Testis (tissue), 3 donors: ENCODE measurements around the gene PLB1. TPM values are rescaled to one million over a fixed set of nuclear protein-coding genes. Genes with fewer than 3 reads are reported as not detected.

Source experiments
- DNase-seq: peaks from one replicate; pipeline ENCODE4 v3.0.0-alpha.2; 2019
- H3K27ac ChIP-seq, 2 donors: fragments of 200-600 bp; sonication (generic); one replicate each; pipeline ENCODE4 v1.5.1; 2019
- H3K27me3 ChIP-seq: fragments of 200-600 bp; sonication (generic); one replicate; pipeline ENCODE4 v1.5.1; 2019
- H3K36me3 ChIP-seq: fragments of 200-600 bp; sonication (generic); one replicate; pipeline ENCODE4 v1.5.1; 2017; ENCODE audit warnings: low read depth; ENCODE audit errors: missing control alignments
- H3K4me1 ChIP-seq: fragments of 200-600 bp; sonication (generic); one replicate; pipeline ENCODE4 v1.5.1; 2019
- H3K4me3 ChIP-seq, 2 donors: fragments of 200-600 bp; sonication (generic); one replicate each; pipeline ENCODE4 v1.5.1; 2017 to 2019
- H3K9me3 ChIP-seq: fragments of 200-600 bp; sonication (generic); one replicate; pipeline ENCODE4 v1.5.1; 2017
- CTCF ChIP-seq, 3 experiments: fragments of 450-650 bp in 2 of 3; fragments of 200-600 bp in 1 of 3; sonication (generic) in 1 of 3; IDR thresholded peaks; one replicate each; pipeline ENCODE4 v1.5.1; 2016 to 2019; ENCODE audit warnings: antibody characterized with exemption in 3 of 3, mild to moderate bottlenecking in 2 of 3, moderate library complexity in 1 of 3
- POLR2A ChIP-seq: fragments of 450-650 bp; IDR thresholded peaks from one replicate; pipeline ENCODE4 v1.6.1; 2017; ENCODE audit warnings: antibody characterized with exemption, mild to moderate bottlenecking, moderate library complexity
- WGBS, 2 donors: methylation state at CpG; one replicate each; pipeline ENCODE4 v1.1.5; 2018; 5-methylcytosine and 5-hydroxymethylcytosine counted together
- intact Hi-C: fragments of 100-400 bp; cut with DNase I; formaldehyde crosslinking; loops from one replicate; pipeline ENCODE4 v1.15.1; 2023; ENCODE audit warnings: low total_unique reads
- polyA plus RNA-seq: library from polyadenylated mRNA; stranded (reverse); fragments of 350-450 nt; fragmentation: Illumina TruSeq; extraction: RNeasy Lipid Tissue Mini Kit (QIAGEN cat#74804); gene quantifications from one replicate; pipeline ENCODE4 v1.2.3, GENCODE V29; 2014; ENCODE audit warnings: low read depth, low replicate concordance; ENCODE audit not compliant: insufficient read depth
- total RNA-seq, 2 donors: library from RNA; depleted of rRNA; stranded (reverse); fragments of >200 nt; gene quantifications; one replicate each; pipeline ENCODE4 v1.2.3, GENCODE V29; 2016

PLB1 gene
- total and polyA plus RNA-seq, 3 donors from 2014 or later: 7.6 to 10.9 (median 10.4) TPM

- Histone ChIP-seq H3K4me1 (no peaks in the 10 kb centered on the region), H3K4me3 (no peak overlapping the region), H3K27me3 (no peaks in the 10 kb centered on the region), H3K9me3 (no peaks in the 10 kb centered on the region), H3K36me3 (no peaks in the 10 kb centered on the region), H3K27ac (no peak overlapping the region)
- no peak for DNase-seq
- WGBS, 2 donors: 91 to 92% methylated on average over 14 to 16 of the region's 16 CpGs
- TF ChIP-seq CTCF (IDR thresholded peaks at IDR 0.05) (no peak), POLR2A (no peak)
- intact Hi-C loops: no loop called here
These were observed 82.2 kb downstream of the PLB1 start for GRCh38 chr2:28577791-28578680.

- DNase-seq: no peak
- no peaks in the 10 kb centered on the region for H3K27me3 ChIP-seq
- WGBS, 2 donors: 92 to 96% methylated on average over 2 of the region's 2 CpGs
- no peaks in the 10 kb centered on the region for H3K9me3 ChIP-seq
- H3K27ac ChIP-seq: no peak overlapping the region
- TF ChIP-seq CTCF (IDR thresholded peaks at IDR 0.05) (no peak), POLR2A (no peak)
- H3K4me3 ChIP-seq: no peak overlapping the region
- H3K4me1 ChIP-seq: peaks cover under 1% of the 10 kb centered on the region
- intact Hi-C loops: no loop called here
- H3K36me3 ChIP-seq: no peaks in the 10 kb centered on the region
These were observed 82.9 kb downstream of the PLB1 start for GRCh38 chr2:28578774-28579173.

- no peak overlapping the region for H3K27ac ChIP-seq
- no peaks in the 10 kb centered on the region for H3K36me3 ChIP-seq
- H3K4me1 ChIP-seq: peaks cover 9% of the 10 kb centered on the region
- TF ChIP-seq POLR2A (no peak), CTCF (IDR thresholded peaks at IDR 0.05) (no peak)
- H3K27me3 ChIP-seq: no peaks in the 10 kb centered on the region
- no peaks in the 10 kb centered on the region for H3K9me3 ChIP-seq
- no peak overlapping the region for H3K4me3 ChIP-seq
- 90 to 96% methylated on average over 3 of the region's 3 CpGs for WGBS, 2 donors
- DNase-seq: no peak
- intact Hi-C loops: no loop called here
These were observed 83.7 kb downstream of the PLB1 start for GRCh38 chr2:28579606-28580005.

DNA sequence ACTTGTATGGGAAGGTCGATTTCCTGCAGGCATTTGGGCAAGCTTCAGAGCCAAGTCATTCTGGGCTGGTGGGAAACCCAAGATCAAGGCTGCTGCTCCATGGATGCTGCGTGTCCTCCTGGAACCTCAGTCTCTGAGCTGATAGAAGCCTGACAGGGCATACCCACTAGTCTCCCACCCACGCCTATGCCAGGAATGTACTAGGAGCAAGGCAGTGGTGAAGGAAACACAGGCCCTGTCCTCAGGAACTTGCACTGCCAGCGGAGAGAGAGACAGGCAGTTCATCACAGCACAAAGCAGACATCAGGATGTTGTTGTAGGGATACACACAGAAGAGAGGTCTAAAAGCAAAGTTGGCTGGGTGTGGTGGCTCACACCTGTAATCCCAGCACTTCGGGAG, 84.2 kb downstream of the PLB1 start:
- TF ChIP-seq POLR2A (no peak), CTCF (IDR thresholded peaks at IDR 0.05) (no peak)
- WGBS, 2 donors: 77 to 88% methylated on average over 5 of the region's 5 CpGs
- intact Hi-C loops: no loop called here
- DNase-seq: no peak
- H3K4me3 ChIP-seq: no peak overlapping the region
- no peaks in the 10 kb centered on the region for H3K9me3 ChIP-seq
- no peaks in the 10 kb centered on the region for H3K36me3 ChIP-seq
- H3K27ac ChIP-seq: no peak overlapping the region
- peaks cover 12% of the 10 kb centered on the region for H3K4me1 ChIP-seq
- H3K27me3 ChIP-seq: no peaks in the 10 kb centered on the region

DNA sequence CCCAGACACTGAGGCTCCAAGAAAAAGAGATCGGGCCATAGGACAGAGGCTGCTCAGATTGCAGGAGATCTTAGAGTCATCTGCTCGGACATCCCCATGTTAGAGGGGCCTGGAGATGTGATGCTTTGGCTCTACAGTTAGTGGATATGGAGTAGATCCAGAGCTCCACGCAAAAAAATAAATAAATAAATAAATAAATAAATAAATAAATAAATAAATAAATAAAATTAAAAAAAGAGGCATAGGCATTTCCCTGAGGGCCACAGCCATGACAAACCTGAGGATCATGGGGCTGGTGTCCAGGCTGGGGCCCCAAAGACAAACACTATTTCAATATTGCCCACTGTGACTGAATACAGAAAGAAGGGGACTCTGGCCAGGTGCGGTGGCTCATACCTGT, 85.5 kb downstream of the PLB1 start:
- DNase-seq: no peak
- 91 to 93% methylated on average over 4 of the region's 4 CpGs for WGBS, 2 donors
- Histone ChIP-seq H3K4me1 (peaks cover 12% of the 10 kb centered on the region), H3K4me3 (no peak overlapping the region), H3K36me3 (no peaks in the 10 kb centered on the region), H3K9me3 (no peaks in the 10 kb centered on the region), H3K27ac (no peak overlapping the region), H3K27me3 (no peaks in the 10 kb centered on the region)
- intact Hi-C loops: no loop called here
- TF ChIP-seq CTCF (IDR thresholded peaks at IDR 0.05) (no peak), POLR2A (no peak)
